Measurements from ENCODE around the gene TMPRSS11A. TPM values are rescaled to one million over a fixed set of nuclear protein-coding genes. Genes with fewer than 3 reads are reported as not detected.

The TMPRSS11A gene
- total RNA-seq, 1 donor from 2014 or later: not detected

- no peak for DNase-seq (ENCODE audit: low spot score)
These were observed 51.2 kb downstream of the TMPRSS11A start for GRCh38 chr4:67912080-67912479.

GRCh38 chr4:67911638-67912037 is 51.7 kb downstream of the TMPRSS11A start:
- DNase-seq (ENCODE audit: low spot score): no peak

DNA sequence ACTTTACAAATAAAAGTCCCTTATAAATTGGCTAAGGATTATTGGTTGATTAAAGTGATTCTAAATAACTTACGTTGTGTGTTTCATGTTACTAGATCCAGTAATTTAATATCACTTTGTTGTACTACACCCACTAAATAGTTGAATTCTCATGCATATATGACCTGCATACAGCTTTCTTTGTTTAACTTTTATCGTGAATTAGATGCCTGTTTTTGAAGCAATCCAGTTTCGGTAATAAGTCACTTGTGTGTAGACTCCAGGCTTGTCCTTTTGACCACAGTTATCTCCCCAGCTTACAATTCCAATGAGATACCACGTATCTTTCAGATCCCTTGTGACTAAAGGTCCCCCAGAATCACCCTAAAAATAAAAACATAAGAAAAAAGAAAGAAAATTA is 52.2 kb downstream of the TMPRSS11A start:
- DNase-seq (ENCODE audit: low spot score): no peak

DNA sequence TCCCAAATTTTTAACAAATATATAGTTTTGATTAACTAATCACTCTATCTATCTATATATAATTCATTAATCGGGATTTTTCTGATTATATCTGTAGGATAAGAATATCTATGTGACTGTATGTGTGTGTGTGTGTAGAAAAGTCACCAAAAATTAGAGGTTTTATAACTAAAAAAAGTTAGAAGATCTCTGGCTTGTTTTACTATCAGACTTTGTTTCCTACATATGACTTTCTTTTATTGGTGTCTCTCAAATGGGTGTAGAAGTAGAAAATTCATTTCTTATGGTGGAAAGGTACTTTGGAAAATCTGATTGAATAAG is 52.7 kb downstream of the TMPRSS11A start:
- no peak for DNase-seq (ENCODE audit: low spot score)

GRCh38 chr4:67909905-67910584 is 53.2 kb downstream of the TMPRSS11A start:
- DNase-seq (ENCODE audit: low spot score): no peak

DNA sequence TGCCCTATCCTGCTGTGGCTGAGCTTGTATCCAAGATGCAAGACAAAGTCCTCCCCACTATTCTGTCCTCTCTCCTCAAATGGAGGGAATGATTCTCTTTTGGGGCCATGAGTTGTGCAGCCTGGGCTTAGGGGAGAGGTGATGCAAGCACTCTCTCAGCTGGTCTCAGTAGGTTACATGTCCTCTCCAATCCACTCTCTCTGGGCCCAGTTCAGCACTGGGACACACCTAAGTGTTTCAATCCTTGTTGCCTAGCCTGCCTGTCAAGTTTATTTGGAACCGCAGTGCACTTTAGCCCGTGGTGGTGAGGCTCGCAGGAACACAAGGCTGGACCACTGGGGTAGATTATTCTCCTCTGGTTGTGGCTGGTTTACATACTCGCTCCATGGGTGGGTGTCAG is 55.6 kb downstream of the TMPRSS11A start:
- no peak for DNase-seq (ENCODE audit: low spot score)

DNA sequence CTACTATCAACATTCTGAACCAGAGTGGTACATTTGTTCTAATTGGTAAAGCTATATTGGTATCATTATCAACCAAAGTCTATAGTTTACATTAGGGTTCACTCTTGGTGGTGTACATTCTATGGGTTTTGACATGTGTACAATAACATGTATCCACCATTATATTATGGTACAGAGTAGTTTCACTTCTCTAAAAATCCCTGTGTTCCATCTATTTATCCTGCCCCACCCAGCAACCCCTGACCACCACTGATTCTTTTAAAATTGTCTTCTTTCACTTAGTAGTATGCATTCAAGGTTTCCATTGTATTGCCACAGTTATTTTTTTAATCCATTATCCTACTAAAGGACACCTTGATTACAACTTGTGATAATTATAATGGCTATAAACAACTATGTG is 64.2 kb downstream of the TMPRSS11A start:
- DNase-seq (ENCODE audit: low spot score): no peak

DNA sequence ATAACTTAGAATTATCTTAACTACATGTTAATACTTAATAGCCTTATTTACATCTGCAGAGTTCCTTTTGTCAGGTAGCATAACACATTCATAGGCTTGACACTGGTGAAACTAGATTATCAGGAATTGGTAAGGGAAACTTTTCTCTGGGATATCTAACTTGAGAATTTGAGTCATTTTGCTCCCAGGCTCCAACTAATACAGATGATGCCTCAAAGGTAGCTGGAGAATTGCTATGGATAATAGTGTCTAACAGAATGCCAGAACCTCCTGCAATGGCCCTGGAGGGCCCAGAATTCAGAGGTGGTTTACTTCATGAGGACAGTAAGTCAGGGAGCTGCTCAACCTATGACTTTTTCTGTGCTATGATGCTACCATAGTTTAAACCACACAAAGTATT is 65.6 kb downstream of the TMPRSS11A start:
- DNase-seq (ENCODE audit: low spot score): no peak

GRCh38 chr4:67896421-67897065 is 66.8 kb downstream of the TMPRSS11A start:
- no peak for DNase-seq (ENCODE audit: low spot score)

DNA sequence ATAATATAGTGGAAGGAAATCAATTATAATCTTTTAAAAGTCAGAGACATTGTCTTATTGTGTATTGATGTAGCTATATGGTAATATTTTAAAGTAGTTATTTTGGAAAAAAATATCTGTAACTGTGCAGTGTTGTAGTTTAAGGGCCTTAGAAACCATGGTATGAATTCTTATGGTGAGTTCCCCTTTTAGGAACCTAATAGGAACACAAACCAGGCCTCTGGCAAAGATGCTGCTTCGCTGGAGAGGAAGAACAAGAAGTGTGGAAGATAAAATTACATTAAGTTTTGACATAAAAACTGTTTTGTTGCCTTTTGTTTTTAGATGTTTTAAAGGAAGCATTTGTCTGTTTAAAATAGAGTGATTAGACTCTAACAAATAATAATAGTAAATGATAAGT is 68.6 kb downstream of the TMPRSS11A start:
- DNase-seq (ENCODE audit: low spot score): no peak

GRCh38 chr4:67892905-67893304 is 70.4 kb downstream of the TMPRSS11A start:
- no peak for DNase-seq (ENCODE audit: low spot score)

- DNase-seq (ENCODE audit: low spot score): no peak
These were observed 71.0 kb downstream of the TMPRSS11A start for GRCh38 chr4:67892253-67892652.

DNA sequence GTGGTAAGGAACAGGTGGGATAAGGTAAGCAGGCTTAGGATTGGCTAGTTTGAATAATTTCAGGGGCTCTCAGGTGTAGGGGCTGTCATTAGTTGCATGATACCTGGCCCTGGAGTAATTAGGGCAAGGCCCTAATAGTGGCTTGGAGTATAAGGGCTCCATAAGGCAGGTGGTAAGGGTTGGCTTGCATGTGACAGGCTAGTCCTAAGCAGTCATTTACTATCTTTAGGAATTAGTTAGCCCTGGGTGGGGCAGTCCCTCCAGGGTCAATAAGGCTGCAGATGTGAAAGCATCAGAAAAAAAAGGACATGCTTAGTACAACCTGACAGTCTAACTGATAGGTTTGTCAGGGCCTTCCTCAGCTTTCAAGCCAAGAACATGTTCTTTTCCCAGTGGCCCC is 71.6 kb downstream of the TMPRSS11A start:
- no peak for DNase-seq (ENCODE audit: low spot score)

DNA sequence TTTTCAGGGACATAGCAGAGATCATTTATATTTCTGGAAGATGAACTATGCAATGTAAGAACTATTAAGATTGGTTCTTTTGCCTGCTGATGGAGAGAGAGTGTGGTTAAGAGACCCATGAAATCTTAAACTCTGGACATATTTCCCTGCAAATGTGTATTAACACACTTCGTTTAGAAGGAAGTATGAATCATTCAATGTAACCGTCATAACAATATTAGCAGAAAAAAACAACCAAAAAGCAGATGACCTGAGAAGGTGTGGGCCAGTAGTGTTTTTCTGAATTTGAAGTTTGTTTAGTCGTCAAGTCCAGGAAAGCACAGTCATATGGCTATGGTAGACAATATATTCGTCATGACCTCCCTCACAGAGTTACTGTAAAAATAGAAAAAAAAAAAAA is 77.0 kb downstream of the TMPRSS11A start:
- no peak for DNase-seq (ENCODE audit: low spot score)

- no peak for DNase-seq (ENCODE audit: low spot score)
These were observed 77.5 kb downstream of the TMPRSS11A start for GRCh38 chr4:67885762-67886161.

DNA sequence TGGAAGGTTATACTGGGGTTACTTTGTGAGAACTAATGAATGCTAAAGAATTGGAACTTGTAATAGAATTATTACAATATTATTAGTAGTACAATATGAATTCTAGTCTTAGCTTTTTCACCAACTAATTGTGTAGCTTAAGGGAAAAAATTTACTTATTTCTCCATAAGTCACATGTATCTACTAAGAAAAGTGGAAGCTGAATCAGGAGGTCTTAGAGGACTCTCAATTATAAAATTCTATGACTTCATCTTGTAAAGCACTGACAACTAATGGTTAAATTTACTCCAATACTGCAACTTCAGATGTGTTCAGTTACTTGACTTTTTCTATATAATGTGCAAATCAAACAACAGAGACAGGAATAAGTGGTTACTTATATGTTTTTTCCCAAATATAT is 78.6 kb downstream of the TMPRSS11A start:
- DNase-seq (ENCODE audit: low spot score): no peak

DNA sequence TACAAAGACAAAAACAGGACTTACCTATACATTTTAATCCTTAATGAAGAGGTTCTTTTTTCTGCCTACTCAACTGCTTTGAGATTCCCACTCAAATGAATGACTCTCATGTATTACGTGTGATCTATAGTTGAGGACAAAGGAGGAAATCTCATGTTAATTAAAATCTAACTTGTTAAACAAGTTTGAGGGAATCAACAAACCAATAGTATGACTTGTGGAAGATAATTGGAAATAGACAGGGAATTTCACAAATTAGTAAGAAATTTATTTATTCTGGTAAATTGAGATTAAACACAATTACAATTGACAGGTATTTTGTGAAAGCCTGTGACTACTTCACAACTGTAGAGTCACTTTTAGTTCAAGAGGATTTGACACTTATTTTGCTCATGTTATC is 79.4 kb downstream of the TMPRSS11A start, which contains the start of gene TMPRSS11D:
Gene TMPRSS11D, minus strand, starts transcription at position 101 of the 400 bp plus-strand sequence. Its CDS starts 69 bp downstream, at position 32.
- DNase-seq (ENCODE audit: low spot score): no peak

GRCh38 chr4:67883458-67883857 is 79.8 kb downstream of the TMPRSS11A start:
- DNase-seq (ENCODE audit: low spot score): no peak

DNA sequence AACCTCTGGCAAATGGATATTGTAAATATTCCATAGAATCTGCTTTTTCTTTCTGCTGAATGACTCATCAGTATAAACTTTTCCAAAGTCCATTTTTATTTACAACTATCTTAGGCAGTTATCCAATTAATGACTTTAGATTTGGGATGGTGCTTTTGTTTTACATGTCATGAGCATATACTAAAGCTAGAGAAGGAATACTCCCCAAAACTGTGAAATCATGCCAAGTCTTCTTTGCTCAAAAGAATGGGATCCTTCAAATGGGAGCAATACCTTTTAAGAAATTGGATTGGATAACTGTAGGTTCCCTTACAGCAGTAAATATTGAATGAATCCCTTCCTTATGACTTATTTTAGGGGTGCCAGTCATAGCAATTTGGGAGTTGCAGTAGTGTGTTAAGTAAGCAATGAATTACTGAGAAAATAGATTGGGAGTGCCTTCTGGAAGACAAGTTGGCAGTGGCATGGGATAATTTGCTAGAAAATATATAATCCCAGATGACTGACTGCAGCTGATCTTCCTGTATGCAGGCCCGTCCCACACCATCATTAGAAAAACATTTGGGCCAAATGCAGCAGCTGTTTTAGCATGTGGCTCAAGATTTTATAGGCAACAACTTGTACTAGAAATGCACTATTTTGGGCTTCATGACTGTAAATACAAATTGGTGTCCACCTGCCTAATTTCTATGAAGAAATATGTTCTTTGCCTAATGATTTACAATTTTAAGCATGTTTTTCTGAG is 82.3 kb downstream of the TMPRSS11A start:
- no peak for DNase-seq (ENCODE audit: low spot score)

DNA sequence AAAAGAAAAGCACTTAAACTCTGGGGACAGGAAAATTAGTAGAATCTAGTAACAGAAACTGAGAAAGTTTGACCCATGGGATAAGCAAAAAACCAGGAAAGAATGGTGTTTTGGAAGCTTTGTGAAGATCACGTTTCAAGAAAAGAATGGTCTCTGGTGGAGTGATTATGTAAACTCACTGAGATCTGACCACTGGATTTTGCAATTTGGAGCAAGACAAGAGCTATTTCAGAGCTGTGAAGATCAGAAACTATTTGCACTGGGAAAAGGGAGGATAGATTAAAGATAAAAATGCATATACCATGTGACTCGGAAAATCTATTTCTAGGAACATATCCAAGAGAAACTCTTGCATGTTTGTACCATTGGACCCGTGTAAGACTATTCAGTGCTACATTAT is 83.8 kb downstream of the TMPRSS11A start:
- DNase-seq (ENCODE audit: low spot score): no peak

- no peak for DNase-seq (ENCODE audit: low spot score)
These were observed 86.2 kb downstream of the TMPRSS11A start for GRCh38 chr4:67877086-67877485.

DNA sequence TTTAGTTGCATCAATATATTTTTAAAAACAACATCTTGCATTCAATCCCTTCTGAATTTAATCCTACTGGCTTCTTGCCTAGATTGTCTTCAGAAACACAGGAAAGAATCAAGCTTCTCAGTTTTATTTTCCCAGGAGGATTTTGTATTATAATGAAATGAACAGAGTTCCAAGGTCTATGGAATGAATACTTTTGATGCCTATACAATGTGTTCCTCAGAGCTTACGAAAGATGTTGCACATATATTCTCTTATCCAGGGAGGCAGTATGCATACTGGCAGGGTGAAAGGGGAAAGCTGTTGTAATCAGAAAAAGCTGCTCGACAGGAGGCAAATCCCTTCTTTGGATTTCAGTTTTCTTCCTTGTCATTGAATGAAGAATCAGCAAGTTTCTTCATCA is 88.3 kb downstream of the TMPRSS11A start:
- DNase-seq (ENCODE audit: low spot score): no peak

- no peak for DNase-seq (ENCODE audit: low spot score)
These were observed 90.2 kb downstream of the TMPRSS11A start for GRCh38 chr4:67873116-67873515.

Measured in mesenteric fat pad (tissue), 1 donor.